ENCODE data around the gene APOA5.

Gene APOA5

DNA sequence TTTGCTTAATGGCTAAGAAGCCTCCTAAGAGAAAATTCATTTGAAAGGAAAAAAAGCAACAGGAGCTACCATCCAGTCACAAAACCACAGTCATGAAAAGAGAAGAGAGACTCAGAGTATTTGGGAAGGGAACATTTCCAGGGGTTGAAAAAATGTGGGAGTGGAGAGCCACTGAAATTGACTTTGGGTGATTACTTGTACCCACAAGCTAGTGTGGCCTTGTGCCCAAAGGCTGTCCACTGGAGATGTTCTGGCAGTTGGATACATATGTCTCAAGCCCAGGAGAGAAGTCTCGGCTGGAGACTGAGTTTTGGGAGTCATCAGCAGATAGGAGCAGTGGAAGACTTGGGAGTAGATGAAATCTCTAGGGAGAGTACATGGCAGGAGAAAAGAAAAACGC is 3.2 kb upstream of the APOA5 start:
- TF ChIP-seq, protein P1, sequence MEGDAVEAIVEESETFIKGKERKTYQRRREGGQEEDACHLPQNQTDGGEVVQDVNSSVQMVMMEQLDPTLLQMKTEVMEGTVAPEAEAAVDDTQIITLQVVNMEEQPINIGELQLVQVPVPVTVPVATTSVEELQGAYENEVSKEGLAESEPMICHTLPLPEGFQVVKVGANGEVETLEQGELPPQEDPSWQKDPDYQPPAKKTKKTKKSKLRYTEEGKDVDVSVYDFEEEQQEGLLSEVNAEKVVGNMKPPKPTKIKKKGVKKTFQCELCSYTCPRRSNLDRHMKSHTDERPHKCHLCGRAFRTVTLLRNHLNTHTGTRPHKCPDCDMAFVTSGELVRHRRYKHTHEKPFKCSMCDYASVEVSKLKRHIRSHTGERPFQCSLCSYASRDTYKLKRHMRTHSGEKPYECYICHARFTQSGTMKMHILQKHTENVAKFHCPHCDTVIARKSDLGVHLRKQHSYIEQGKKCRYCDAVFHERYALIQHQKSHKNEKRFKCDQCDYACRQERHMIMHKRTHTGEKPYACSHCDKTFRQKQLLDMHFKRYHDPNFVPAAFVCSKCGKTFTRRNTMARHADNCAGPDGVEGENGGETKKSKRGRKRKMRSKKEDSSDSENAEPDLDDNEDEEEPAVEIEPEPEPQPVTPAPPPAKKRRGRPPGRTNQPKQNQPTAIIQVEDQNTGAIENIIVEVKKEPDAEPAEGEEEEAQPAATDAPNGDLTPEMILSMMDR (IDR thresholded peaks at IDR 0.05; ENCODE audit: low read depth, low read length) = no peak
- H3K27ac ChIP-seq = no peak overlapping the region
- H3K36me3 ChIP-seq = no peaks in the 10 kb centered on the region
- DNase-seq = no peak
- H3K9me3 ChIP-seq (ENCODE audit: severe bottlenecking) = no peaks in the 10 kb centered on the region
- no peaks in the 10 kb centered on the region for H3K27me3 ChIP-seq (ENCODE audit: insufficient read depth, low read depth, severe bottlenecking)
- no peak overlapping the region for H3K4me3 ChIP-seq (ENCODE audit: low read depth, low read length)

DNA sequence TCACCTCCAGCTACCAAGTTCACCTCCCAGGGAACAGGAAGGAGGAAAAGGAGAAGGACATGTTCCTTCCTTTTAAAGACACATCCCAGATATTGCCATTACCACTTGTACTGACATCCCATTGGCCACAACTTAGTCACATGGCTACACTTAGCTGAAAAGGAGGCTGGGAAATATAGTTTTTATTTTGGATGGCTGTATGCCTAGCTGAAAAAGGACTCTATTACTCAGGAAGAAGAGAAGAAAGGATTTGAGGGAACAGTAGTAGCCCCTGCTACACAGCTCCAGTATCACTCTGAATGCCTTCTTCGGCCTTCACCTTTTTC is 2.1 kb upstream of the APOA5 start:
- H3K4me3 ChIP-seq (ENCODE audit: low read depth, low read length) = no peak overlapping the region
- DNase-seq = no peak
- no peak overlapping the region for H3K27ac ChIP-seq
- H3K36me3 ChIP-seq = no peaks in the 10 kb centered on the region
- no peaks in the 10 kb centered on the region for H3K9me3 ChIP-seq (ENCODE audit: severe bottlenecking)
- no peaks in the 10 kb centered on the region for H3K27me3 ChIP-seq (ENCODE audit: insufficient read depth, low read depth, severe bottlenecking)
- TF ChIP-seq, protein P1 (IDR thresholded peaks at IDR 0.05; ENCODE audit: low read depth, low read length) = no peak

DNA sequence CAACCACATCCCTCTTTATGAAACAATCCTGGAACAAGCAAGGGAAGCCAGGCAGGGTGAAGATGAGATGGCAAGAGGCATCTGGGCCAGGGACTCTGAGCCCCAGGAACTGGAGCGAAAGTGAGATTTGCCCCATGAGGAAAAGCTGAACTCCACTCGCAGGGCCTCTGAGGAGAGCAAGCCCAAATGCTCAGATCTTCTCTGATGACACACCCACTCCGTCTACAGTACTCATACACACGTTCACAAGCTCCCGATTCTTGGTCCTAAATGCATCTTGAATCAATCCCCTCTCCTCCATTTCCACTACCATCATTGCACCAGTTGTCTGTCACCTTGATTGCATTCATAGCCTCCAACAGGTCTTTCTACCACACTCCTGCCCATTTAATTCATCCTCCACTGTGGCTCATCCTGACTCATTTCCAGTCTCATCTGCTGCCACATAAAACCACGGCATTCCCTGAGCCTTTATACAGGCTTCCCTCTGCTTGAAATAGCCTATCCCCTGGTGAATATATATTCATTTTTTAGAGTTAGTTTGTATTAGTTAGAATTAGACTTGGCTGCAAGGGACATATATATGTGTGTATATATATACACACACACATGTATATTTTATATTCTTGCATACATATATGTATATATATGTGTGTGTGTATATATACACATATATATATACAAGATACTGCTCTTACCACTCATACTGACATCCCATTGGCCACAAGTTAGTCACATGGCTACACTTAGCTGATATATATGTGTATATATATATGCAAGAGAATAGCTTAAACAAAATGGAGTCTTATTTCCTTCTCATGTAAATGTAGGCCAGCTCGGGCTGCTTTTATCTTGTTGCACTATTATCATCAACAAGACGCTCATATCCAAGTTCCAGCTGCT is 1.4 kb upstream of the APOA5 start:
- H3K27me3 ChIP-seq (ENCODE audit: insufficient read depth, low read depth, severe bottlenecking) = no peaks in the 10 kb centered on the region
- DNase-seq = no peak
- H3K36me3 ChIP-seq = no peaks in the 10 kb centered on the region
- no peak overlapping the region for H3K4me3 ChIP-seq (ENCODE audit: low read depth, low read length)
- H3K9me3 ChIP-seq (ENCODE audit: severe bottlenecking) = no peaks in the 10 kb centered on the region
- TF ChIP-seq, protein P1 (IDR thresholded peaks at IDR 0.05; ENCODE audit: low read depth, low read length) = no peak
- no peak overlapping the region for H3K27ac ChIP-seq

DNA sequence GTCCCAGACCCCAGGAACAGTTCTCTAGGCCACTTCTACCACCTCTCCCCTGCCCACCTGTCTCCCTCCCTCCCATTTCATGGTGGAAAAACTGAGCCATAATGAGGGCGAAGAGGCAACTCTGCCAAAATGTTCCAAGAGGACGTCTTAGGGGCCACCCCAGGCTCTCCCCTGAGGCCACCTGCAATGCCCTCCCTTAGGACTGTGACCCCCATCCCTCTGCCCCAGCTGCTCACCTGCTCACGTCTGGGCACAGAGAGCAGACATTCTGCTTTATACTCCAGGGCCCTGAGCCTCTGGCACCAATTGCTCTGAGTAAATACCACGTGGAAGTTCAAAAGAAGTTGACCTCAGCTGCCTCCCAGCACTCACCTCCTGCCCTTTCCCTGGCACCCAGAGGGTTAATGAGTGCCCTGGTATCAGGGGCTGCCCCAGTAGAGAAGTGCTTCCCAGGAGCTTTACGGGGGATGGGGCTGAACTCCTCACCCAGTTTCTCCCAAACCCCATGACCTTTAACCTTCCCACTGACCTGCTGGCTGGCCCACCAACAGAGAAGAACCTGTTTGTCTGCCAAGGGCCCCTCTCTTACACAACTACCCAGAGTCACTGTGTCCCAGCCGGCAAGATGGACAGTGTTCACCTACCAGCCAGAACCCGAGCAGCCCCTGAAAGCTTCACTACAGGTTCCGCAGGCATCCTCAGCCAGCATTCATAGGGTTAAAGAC is 627 bp upstream of the APOA5 start:
- H3K27ac ChIP-seq = no peak overlapping the region
- DNase-seq = no peak
- no peak overlapping the region for H3K4me3 ChIP-seq (ENCODE audit: low read depth, low read length)
- TF ChIP-seq, protein P1 (IDR thresholded peaks at IDR 0.05; ENCODE audit: low read depth, low read length) = no peak
- H3K36me3 ChIP-seq = no peaks in the 10 kb centered on the region
- H3K27me3 ChIP-seq (ENCODE audit: insufficient read depth, low read depth, severe bottlenecking) = no peaks in the 10 kb centered on the region
- H3K9me3 ChIP-seq (ENCODE audit: severe bottlenecking) = no peaks in the 10 kb centered on the region

DNA sequence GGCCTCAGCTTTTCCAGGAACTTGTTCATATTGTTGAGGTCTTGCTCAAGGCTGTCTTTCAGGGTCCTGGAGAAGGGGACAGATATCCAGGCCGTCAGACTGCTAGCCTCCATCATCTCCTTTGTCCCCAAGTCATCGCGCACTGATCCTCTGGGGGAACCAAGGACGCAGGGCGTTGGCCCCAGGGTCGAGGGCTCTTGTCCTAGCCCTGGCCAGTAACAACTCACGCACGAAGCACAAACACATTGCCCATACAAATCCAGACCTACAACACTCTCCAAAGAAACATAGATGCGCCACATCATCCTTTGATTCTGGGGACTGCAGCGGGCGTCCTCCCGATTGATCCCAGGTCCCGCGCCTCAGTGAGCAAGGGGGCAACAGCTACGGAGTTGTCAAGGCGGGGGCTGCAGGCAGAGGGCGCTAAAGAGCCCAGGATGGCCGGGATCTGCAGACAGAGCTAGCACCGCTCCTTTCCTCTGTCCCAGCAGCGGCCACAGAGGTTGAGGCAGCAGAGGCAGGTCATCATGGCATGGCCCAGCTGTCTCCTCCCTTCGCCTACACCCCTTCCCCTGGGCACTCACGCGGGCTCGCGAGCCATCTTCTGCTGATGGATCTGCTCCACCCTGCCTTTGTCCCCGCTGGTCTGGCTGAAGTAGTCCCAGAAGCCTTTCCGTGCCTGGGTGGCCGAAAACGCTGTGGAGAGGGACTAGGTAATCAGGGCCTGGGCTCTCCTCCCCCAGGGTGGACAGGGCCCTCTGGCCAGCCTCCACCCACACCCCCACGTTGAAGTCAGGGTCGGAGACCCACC is 472 bp downstream of the APOA5 start:
- Histone ChIP-seq H3K27ac (no peak overlapping the region), H3K36me3 (peaks cover 7% of the 10 kb centered on the region), H3K4me3 (ENCODE audit: low read depth, low read length) (no peak overlapping the region), H3K9me3 (ENCODE audit: severe bottlenecking) (no peaks in the 10 kb centered on the region), H3K27me3 (ENCODE audit: insufficient read depth, low read depth, severe bottlenecking) (no peaks in the 10 kb centered on the region)
- DNase-seq = peak; percentile 82
- TF ChIP-seq, protein P1 (IDR thresholded peaks at IDR 0.05; ENCODE audit: low read depth, low read length) = peak; percentile 96
